Measurements from ENCODE around the gene SOS1.

Gene SOS1

GRCh38 chr2:39091063-39091462, 29.8 kb downstream of the SOS1 start:
- H3K4me3 ChIP-seq (replicated peaks; ENCODE audit: low read depth, low read length), result no peak overlapping the region
- no peak for DNase-seq (ENCODE audit: low read depth)
- TF ChIP-seq CTCF (IDR thresholded peaks at IDR 0.05; ENCODE audit: low read length, missing control alignments), result no peak

DNA sequence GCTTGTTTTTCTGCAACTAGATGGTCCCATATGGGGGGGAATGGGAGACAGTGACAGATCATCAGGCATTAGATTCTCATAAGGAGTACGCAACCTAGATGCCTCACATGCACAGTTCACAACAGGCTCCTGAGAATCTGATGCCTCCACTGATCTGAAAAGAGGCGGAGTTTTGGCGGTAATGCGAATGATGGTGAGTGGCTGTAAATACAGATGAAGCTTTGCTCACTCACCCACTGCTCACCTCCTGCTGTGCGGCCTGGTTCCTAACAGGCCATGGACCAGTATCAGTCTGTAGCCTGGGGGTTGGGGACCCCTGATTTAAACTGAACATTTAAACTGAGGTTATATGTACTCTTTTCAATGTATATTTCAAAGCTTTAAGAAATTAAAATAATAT, 40.7 kb downstream of the SOS1 start:
- DNase-seq (ENCODE audit: low read depth), result no peak
- TF ChIP-seq CTCF (IDR thresholded peaks at IDR 0.05; ENCODE audit: low read length, missing control alignments), result no peak
- H3K4me3 ChIP-seq (replicated peaks; ENCODE audit: low read depth, low read length), result no peak overlapping the region

DNA sequence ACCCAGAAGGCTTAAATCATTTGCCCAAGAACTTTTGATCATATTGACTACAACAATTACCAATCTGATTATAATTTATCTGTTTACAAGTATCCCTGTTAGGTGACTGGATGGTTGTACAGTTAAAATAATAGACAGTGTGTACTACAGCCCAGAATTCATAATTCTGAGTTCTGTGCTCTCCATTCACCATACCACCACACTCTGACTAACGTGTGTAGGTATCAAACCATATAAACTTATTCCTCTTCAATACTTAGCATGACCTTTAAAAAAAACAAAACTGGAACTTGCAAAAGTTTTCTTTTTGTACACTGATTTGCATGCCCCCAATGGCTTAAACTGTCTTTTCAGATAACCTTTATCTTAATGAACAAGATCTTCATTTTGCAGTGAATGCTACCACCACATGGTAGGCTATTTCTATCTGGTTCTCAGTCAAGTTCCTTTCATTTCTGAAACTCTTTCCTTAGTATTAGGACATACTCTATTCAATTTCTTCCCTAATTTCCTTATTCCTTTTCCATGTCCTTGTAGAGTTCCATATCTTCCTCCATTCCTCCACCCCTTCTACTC, 50.9 kb downstream of the SOS1 start:
- no peak for TF ChIP-seq CTCF (IDR thresholded peaks at IDR 0.05; ENCODE audit: low read length, missing control alignments)
- DNase-seq (ENCODE audit: low read depth), result no peak
- H3K4me3 ChIP-seq (replicated peaks; ENCODE audit: low read depth, low read length), result no peak overlapping the region

GRCh38 chr2:39069136-39069515, 51.7 kb downstream of the SOS1 start:
- DNase-seq (ENCODE audit: low read depth), result peak; percentile 3
- TF ChIP-seq CTCF (IDR thresholded peaks at IDR 0.05; ENCODE audit: low read length, missing control alignments), result peak; percentile 11
- no peak overlapping the region for H3K4me3 ChIP-seq (replicated peaks; ENCODE audit: low read depth, low read length)

DNA sequence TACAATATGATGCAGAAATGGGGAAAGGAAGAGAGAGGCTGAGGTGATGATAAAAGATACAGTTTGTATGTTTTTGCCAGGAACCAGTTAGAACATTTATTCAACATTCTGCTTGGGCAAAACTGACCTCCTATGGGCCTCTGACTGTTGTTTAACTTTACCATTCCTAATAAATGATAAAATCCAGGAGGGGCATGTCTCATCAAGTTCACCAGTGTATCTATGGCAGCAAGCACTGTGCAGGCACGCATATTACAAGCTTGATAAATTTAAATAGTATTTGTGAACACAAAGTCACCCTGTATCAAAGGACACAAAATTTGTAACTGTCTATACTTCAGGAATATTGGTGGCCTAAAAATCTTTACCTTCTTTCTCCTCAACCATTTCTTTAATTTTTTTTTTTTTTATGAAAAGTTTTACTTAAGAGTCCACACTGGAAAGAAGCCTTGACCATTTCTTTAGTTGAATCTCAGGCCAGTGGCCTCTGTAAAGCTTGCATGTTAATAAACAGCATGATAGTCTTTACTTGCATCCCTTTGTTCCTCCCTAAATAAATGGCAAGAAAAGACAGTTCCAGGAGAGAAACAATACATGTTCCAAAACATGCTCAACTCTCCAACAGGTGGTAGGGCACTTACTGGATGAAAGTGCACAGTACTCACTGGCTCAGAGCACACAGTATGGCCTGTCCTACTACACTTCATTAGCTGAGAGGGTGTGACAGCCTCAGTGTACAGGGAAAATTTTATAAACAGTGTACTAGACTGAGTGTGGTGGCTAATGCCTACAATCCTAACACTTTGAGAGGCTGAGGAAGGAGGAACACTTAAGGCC, 52.3 kb downstream of the SOS1 start:
- no peak for DNase-seq (ENCODE audit: low read depth)
- TF ChIP-seq CTCF (IDR thresholded peaks at IDR 0.05; ENCODE audit: low read length, missing control alignments), result no peak
- H3K4me3 ChIP-seq (replicated peaks; ENCODE audit: low read depth, low read length), result no peak overlapping the region

DNA sequence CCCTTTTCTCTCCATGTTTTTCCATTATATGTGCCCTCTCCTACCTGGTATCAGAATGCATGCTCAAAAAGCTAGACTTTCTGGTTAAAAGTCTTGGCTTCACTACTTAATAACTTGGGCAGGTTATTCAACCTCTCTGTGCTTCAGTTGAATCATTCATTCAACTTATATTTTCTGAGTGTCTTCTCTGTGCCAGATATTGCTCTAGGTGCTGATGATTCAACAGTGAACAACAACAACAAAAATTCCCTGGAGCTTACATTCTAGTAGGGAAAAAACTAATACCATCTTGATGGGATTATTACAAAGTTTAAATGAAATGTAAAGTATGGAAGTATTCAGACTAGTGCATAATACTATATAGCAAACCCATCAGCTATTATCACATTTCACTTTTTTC, 55.2 kb downstream of the SOS1 start:
- no peak for TF ChIP-seq CTCF (IDR thresholded peaks at IDR 0.05; ENCODE audit: low read length, missing control alignments)
- no peak overlapping the region for H3K4me3 ChIP-seq (replicated peaks; ENCODE audit: low read depth, low read length)
- no peak for DNase-seq (ENCODE audit: low read depth)

DNA sequence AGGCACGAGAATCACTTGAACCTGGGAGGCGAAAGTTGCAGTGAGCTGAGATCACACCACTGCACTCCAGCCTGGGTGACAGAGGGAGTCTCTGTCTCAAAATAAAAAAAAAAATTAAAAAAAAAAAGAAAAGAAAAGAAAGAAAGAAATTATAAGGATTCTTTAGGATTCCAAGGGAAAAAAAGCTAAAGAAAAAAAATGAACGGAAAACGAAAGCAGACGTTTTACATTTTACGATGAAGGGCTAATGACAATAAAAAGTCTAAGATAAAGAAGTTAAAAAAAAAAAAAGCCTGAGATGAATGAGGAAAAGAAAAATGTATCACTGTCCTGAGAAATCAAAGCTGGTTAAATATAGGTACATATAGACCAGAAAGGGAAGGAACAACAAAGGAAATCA, 58.5 kb downstream of the SOS1 start:
- no peak for TF ChIP-seq CTCF (IDR thresholded peaks at IDR 0.05; ENCODE audit: low read length, missing control alignments)
- no peak for DNase-seq (ENCODE audit: low read depth)
- H3K4me3 ChIP-seq (replicated peaks; ENCODE audit: low read depth, low read length), result no peak overlapping the region

Measured in fibroblast of pulmonary artery (primary cell).